NCI-H1436 (cell line): ENCODE data around the gene SH3TC2.

Experiments
- DNase-seq: peaks from one replicate; lab custom pipeline; 2025; lab: John Stamatoyannopoulos, UW

SH3TC2 gene

GRCh38 chr5:148969291-148969690 is 93.6 kb downstream of the SH3TC2 start:
- DNase-seq = no peak

GRCh38 chr5:148968311-148968710 is 94.6 kb downstream of the SH3TC2 start:
- DNase-seq = no peak

- no peak for DNase-seq
Observed at GRCh38 chr5:148967783-148968182, 95.1 kb downstream of the SH3TC2 start.

GRCh38 chr5:148966938-148967337 is 95.9 kb downstream of the SH3TC2 start:
- DNase-seq = no peak

GRCh38 chr5:148966348-148966747 is 96.5 kb downstream of the SH3TC2 start:
- no peak for DNase-seq

- no peak for DNase-seq
Observed at GRCh38 chr5:148965511-148966265, 97.2 kb downstream of the SH3TC2 start.

- no peak for DNase-seq
Observed at GRCh38 chr5:148963664-148964063, 99.2 kb downstream of the SH3TC2 start.

- no peak for DNase-seq
Observed at GRCh38 chr5:148962761-148963324, 100.0 kb downstream of the SH3TC2 start.

- DNase-seq = no peak
Observed at GRCh38 chr5:148962200-148962550, 100.7 kb downstream of the SH3TC2 start.

GRCh38 chr5:148961261-148962199 is 101.3 kb downstream of the SH3TC2 start:
- DNase-seq = no peak

- DNase-seq = no peak
Observed at GRCh38 chr5:148960070-148960769, 102.6 kb downstream of the SH3TC2 start.

- DNase-seq = no peak
Observed at GRCh38 chr5:148957591-148958202, 105.2 kb downstream of the SH3TC2 start.

- DNase-seq = no peak
Observed at GRCh38 chr5:148956477-148957385, 106.1 kb downstream of the SH3TC2 start.
